Upper lobe of left lung (tissue), 4 donors: ENCODE measurements around the gene MCUB.

Experiments used
- CTCF ChIP-seq, 6 experiments: fragments of 450-650 bp in 4 of 6; fragments of 200-600 bp in 2 of 6; sonication (generic) in 2 of 6; IDR thresholded peaks; one replicate each; pipeline ENCODE4 v1.5.1; 2016 to 2019; ENCODE audit warnings: antibody characterized with exemption in 6 of 6
- EP300 ChIP-seq, 4 donors: sonication (generic); formaldehyde crosslinking; IDR thresholded peaks; one replicate each; pipeline ENCODE4 v1.5.1; 2017; ENCODE audit warnings: antibody characterized with exemption in 4 of 4, control low read depth in 2 of 4
- POLR2A ChIP-seq, 4 donors: fragments of 450-650 bp; IDR thresholded peaks; one replicate each; pipeline ENCODE4 v1.5.1; 2016 to 2017; ENCODE audit warnings: antibody characterized with exemption in 4 of 4, mild to moderate bottlenecking in 2 of 4

- TF ChIP-seq CTCF (IDR thresholded peaks at IDR 0.05) (no peak), EP300 (IDR thresholded peaks at IDR 0.05) (no peak), POLR2A (IDR thresholded peaks at IDR 0.05) (no peak)
Measured at GRCh38 chr4:109578846-109579245, 18.8 kb downstream of the MCUB start.
